H9 (cell line): ENCODE results near the gene BAHD1. TPM values are rescaled to one million over a fixed set of nuclear protein-coding genes. Genes with fewer than 3 reads are reported as not detected.
A peak's percentile ranks its signal among the peaks of the same experiment; 100 is the strongest.

ENCODE experiments used
- DNase-seq: peaks from one replicate; pipeline ENCODE4 v3.0.0-alpha.2; 2017
- H2AFZ ChIP-seq: one replicate; pipeline ENCODE4 v1.6.1; 2013; ENCODE audit warnings: mild to moderate bottlenecking, low read length, control low read depth, moderate library complexity
- H2AK5ac ChIP-seq: 2 replicates; pipeline ENCODE4 v1.6.1; 2013; ENCODE audit warnings: low read length, control low read depth, mixed read lengths; ENCODE audit not compliant: insufficient read length
- H2BK120ac ChIP-seq: one replicate; pipeline ENCODE4 v1.6.1; 2013; ENCODE audit warnings: low read depth, mild to moderate bottlenecking, low read length, control low read depth, inconsistent platforms; ENCODE audit not compliant: poor library complexity, severe bottlenecking
- H2BK12ac ChIP-seq: 2 replicates; pipeline ENCODE4 v1.6.1; 2013; ENCODE audit warnings: low read length, control low read depth, mixed read lengths, low read depth; ENCODE audit not compliant: insufficient read length
- H2BK15ac ChIP-seq: 2 replicates; pipeline ENCODE4 v1.6.1; 2013; ENCODE audit warnings: low read depth, low read length, control low read depth
- H2BK20ac ChIP-seq: one replicate; pipeline ENCODE4 v1.6.1; 2013; ENCODE audit warnings: low read depth, mild to moderate bottlenecking, low read length, control low read depth, inconsistent platforms; ENCODE audit not compliant: poor library complexity, severe bottlenecking
- H2BK5ac ChIP-seq: 2 replicates; pipeline ENCODE4 v1.6.1; 2013; ENCODE audit warnings: low read length, control low read depth, mixed read lengths; ENCODE audit not compliant: insufficient read length
- H3K14ac ChIP-seq: 2 replicates; pipeline ENCODE4 v1.6.1; 2013; ENCODE audit warnings: low read length, control low read depth; ENCODE audit not compliant: insufficient read depth
- H3K18ac ChIP-seq: 2 replicates; pipeline ENCODE4 v1.6.1; 2013; ENCODE audit warnings: low read depth, mild to moderate bottlenecking, mixed read lengths, low read length, control low read depth; ENCODE audit not compliant: insufficient read length
- H3K23ac ChIP-seq: 2 replicates; pipeline ENCODE4 v1.6.1; 2013; ENCODE audit warnings: low read length, control low read depth, mixed read lengths, low read depth; ENCODE audit not compliant: insufficient read length
- H3K23me2 ChIP-seq: 2 replicates; pipeline ENCODE4 v1.6.1; 2013; ENCODE audit warnings: low read depth, mild to moderate bottlenecking, mixed read lengths, low read length, control low read depth; ENCODE audit not compliant: insufficient read length, poor library complexity, severe bottlenecking
- H3K27ac ChIP-seq: 2 replicates; pipeline ENCODE4 v1.5.1; 2013; ENCODE audit warnings: low read length, control low read depth, mixed read lengths, low read depth; ENCODE audit not compliant: insufficient read length
- H3K27me3 ChIP-seq: 2 replicates; pipeline ENCODE4 v1.6.1; 2013; ENCODE audit warnings: low read length, control low read depth, inconsistent platforms; ENCODE audit not compliant: insufficient read depth
- H3K4ac ChIP-seq: 2 replicates; pipeline ENCODE4 v1.6.1; 2013; ENCODE audit warnings: low read depth, mild to moderate bottlenecking, control low read depth, inconsistent platforms, low read length, moderate library complexity
- H3K4me1 ChIP-seq: 2 replicates; pipeline ENCODE4 v1.6.1; 2013; ENCODE audit warnings: low read length, control low read depth, inconsistent platforms; ENCODE audit not compliant: insufficient read depth
- H3K4me2 ChIP-seq: 2 replicates; pipeline ENCODE4 v1.6.1; 2013; ENCODE audit warnings: low read length, control low read depth, mixed read lengths; ENCODE audit not compliant: insufficient read length, insufficient read depth
- H3K56ac ChIP-seq: 2 replicates; pipeline ENCODE4 v1.6.1; 2013; ENCODE audit warnings: low read depth, mild to moderate bottlenecking, mixed read lengths, low read length, control low read depth; ENCODE audit not compliant: insufficient read length
- H3K79me1 ChIP-seq: 2 replicates; pipeline ENCODE4 v1.6.1; 2013; ENCODE audit warnings: low read depth, mild to moderate bottlenecking, moderate library complexity, low read length, control low read depth, inconsistent platforms; ENCODE audit not compliant: insufficient read depth, poor library complexity, severe bottlenecking
- H3K79me2 ChIP-seq: 2 replicates; pipeline ENCODE4 v1.6.1; 2013; ENCODE audit warnings: low read length, control low read depth, inconsistent platforms; ENCODE audit not compliant: insufficient read depth
- H3K9ac ChIP-seq: 2 replicates; pipeline ENCODE4 v1.6.1; 2013; ENCODE audit warnings: low read length, control low read depth, mixed read lengths; ENCODE audit not compliant: insufficient read length; ENCODE audit errors: extremely low read depth
- H3K9me3 ChIP-seq: one replicate; pipeline ENCODE4 v1.6.1; 2013; ENCODE audit warnings: low read depth, low read length, inconsistent platforms; ENCODE audit not compliant: control insufficient read depth
- H3T11ph ChIP-seq: one replicate; pipeline ENCODE4 v1.6.1; 2013; ENCODE audit warnings: mild to moderate bottlenecking, low read length, control low read depth, inconsistent platforms
- H4K20me1 ChIP-seq: one replicate; pipeline ENCODE4 v1.6.1; 2013; ENCODE audit not compliant: control insufficient read depth, insufficient read length, insufficient read depth
- H4K5ac ChIP-seq: 2 replicates; pipeline ENCODE4 v1.6.1; 2013; ENCODE audit warnings: low read depth, mild to moderate bottlenecking, mixed read lengths, low read length, control low read depth; ENCODE audit not compliant: insufficient read length
- H4K8ac ChIP-seq: replicated peaks from 2 replicates; pipeline ENCODE4 v1.6.1; 2013; ENCODE audit warnings: low read length, control low read depth, mixed read lengths, low read depth; ENCODE audit not compliant: insufficient read length
- H4K91ac ChIP-seq: 2 replicates; pipeline ENCODE4 v1.6.1; 2013; ENCODE audit warnings: low read depth, mild to moderate bottlenecking, moderate library complexity, mixed read lengths, low read length, control low read depth; ENCODE audit not compliant: insufficient read length
- H3K27ac Mint-ChIP-seq, 3 experiments: 2 replicates in 2 of 3; 3 replicates in 1 of 3; pipeline ENCODE4 v1.8.0; 2020 to 2021; ENCODE audit warnings: mixed read lengths in 3 of 3, mild to moderate bottlenecking in 1 of 3, moderate library complexity in 1 of 3
- H3K27me3 Mint-ChIP-seq: 2 replicates; pipeline ENCODE4 v1.8.0; 2021; ENCODE audit warnings: low read depth, mild to moderate bottlenecking, moderate library complexity, mixed read lengths
- H3K36me3 Mint-ChIP-seq, 3 experiments: 2 replicates in 2 of 3; 3 replicates in 1 of 3; pipeline ENCODE4 v1.8.0; 2020 to 2021; ENCODE audit warnings: low read depth in 3 of 3, mixed read lengths in 3 of 3; ENCODE audit not compliant: insufficient read depth in 1 of 3
- H3K4me1 Mint-ChIP-seq, 2 experiments: 2 replicates each; pipeline ENCODE4 v1.8.0; 2020; ENCODE audit warnings: mixed read lengths in 2 of 2
- H3K4me3 Mint-ChIP-seq, 2 experiments: 2 replicates in 1 of 2; 3 replicates in 1 of 2; pipeline ENCODE4 v1.8.0; 2020 to 2021; ENCODE audit warnings: mild to moderate bottlenecking in 2 of 2, mixed read lengths in 2 of 2, moderate library complexity in 1 of 2
- H3K9me3 Mint-ChIP-seq, 2 experiments: 2 replicates in 1 of 2; 3 replicates in 1 of 2; pipeline ENCODE4 v1.8.0; 2020; ENCODE audit warnings: mild to moderate bottlenecking in 2 of 2, mixed read lengths in 2 of 2, moderate library complexity in 1 of 2
- CTCF ChIP-seq: fragments of 200-600 bp; sonication (generic); conservative IDR thresholded peaks from 3 replicates; pipeline ENCODE4 v1.8.0; 2021; ENCODE audit warnings: antibody characterized with exemption, mild to moderate bottlenecking
- WGBS: extraction: QIAGEN DNeasy Blood & Tissue Kit; methylation state at CpG from one replicate; pipeline ENCODE4 v1.1.7; 2013; ENCODE audit warnings: missing lambda C conversion rate, low lambda C conversion rate, mixed read lengths; ENCODE audit not compliant: insufficient read length; ENCODE audit errors: extremely low coverage; 5-methylcytosine and 5-hydroxymethylcytosine counted together
- total RNA-seq: library from RNA; stranded (reverse); gene quantifications from 2 replicates; pipeline ENCODE4 v1.2.1, GENCODE V29; 2021

BAHD1 gene
- total RNA-seq, 1 experiment from 2014 or later, result 54.1 TPM

DNA sequence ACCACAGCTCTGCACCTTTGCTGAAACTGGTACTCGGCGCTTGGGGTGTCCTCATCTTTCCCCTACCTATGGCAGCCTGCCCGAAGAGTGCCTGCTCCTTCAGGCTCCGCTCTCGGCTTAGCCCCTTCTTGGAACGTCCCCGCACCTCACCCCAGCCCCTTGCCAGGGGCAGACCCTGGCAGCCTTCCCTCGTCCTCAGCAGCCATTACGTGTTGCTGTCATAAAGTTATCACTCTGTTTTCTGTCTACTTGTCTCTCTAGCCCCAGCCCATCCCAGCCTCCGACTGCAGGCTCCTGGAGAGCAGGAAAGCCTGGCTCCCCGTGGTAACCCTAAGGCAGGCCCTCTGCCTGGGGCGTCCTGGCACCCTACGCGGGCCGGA lies 5.1 kb upstream of the BAHD1 start:
- no peaks in the 10 kb centered on the region for H3K79me2 ChIP-seq
- H4K5ac ChIP-seq, result no peak overlapping the region
- peaks cover 41 to 43% of the 10 kb centered on the region in 2 experiments for H3K4me1 Mint-ChIP-seq
- H4K8ac ChIP-seq, result no peak overlapping the region
- no peaks in the 10 kb centered on the region for H4K20me1 ChIP-seq
- peaks cover 51% of the 10 kb centered on the region for H3K27me3 Mint-ChIP-seq
- no peak overlapping the region for H3K9ac ChIP-seq
- no peak overlapping the region for H3K23ac ChIP-seq
- H2AFZ ChIP-seq, result no peak overlapping the region
- no peak overlapping the region for H2BK12ac ChIP-seq
- peak overlapping the region; percentile 55 to 78 for H3K4me3 Mint-ChIP-seq
- H3K27me3 ChIP-seq, result peaks cover 11% of the 10 kb centered on the region; the same call in 1 of the 2 replicates
- H3K27ac Mint-ChIP-seq, result peak overlapping the region in 1 of 3 experiments; percentile 6; a peak in 1 of 7 replicates
- peaks cover 47% of the 10 kb centered on the region for H3K23me2 ChIP-seq
- H4K91ac ChIP-seq, result no peak overlapping the region
- DNase-seq, result no peak
- H3K56ac ChIP-seq, result no peak overlapping the region
- no CpG with 5 or more reads among the region's 15 CpGs for WGBS
- no peak overlapping the region for H3K4ac ChIP-seq
- no peaks in the 10 kb centered on the region; a peak in 1 of 5 replicates for H3K9me3 Mint-ChIP-seq
- H3K36me3 Mint-ChIP-seq, result no peaks in the 10 kb centered on the region; a peak in 1 of 7 replicates
- peak overlapping the region; percentile 80 for H3K4me2 ChIP-seq
- no peak overlapping the region for H3K18ac ChIP-seq
- H3K4me1 ChIP-seq, result peaks cover 8% of the 10 kb centered on the region
- no peak overlapping the region for H2BK120ac ChIP-seq
- no peak overlapping the region for H3K14ac ChIP-seq
- no peak overlapping the region for H3K27ac ChIP-seq
- TF ChIP-seq CTCF, result no peak
- H3T11ph ChIP-seq, result no peak overlapping the region
- no peaks in the 10 kb centered on the region for H3K9me3 ChIP-seq
- H2BK15ac ChIP-seq, result no peak overlapping the region
- no peaks in the 10 kb centered on the region for H3K79me1 ChIP-seq
- no peak overlapping the region for H2BK20ac ChIP-seq
- no peak overlapping the region for H2AK5ac ChIP-seq
- H2BK5ac ChIP-seq, result no peak overlapping the region
